ENCODE measurements around the gene CALHM5.

DNA sequence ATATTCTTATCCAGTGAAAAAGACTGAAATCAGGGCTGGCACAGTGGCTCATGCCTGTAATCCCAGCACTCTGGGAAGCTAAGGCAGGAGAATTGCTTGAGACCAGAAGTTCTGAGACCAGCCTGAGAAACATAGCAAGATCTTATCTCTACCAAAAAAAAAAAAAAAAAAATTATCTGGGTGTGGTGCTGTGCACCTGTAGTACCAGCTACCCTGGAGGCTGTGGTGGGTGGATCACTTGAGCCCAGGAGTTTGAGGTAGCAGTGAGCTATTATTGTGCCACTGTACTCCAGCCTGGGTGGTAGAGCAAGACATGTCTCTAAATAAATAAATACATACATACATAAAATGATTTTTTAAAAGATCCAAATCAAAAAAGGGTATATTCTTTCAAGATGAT lies 43.9 kb upstream of the CALHM5 start:
- TF ChIP-seq EZH2 (IDR thresholded peaks at IDR 0.05; ENCODE audit: insufficient read depth, poor library complexity, severe bottlenecking) (no peak), EZH2phosphoT487 (IDR thresholded peaks at IDR 0.05; ENCODE audit: insufficient read depth, low read depth) (no peak)
